ENCODE results near the gene YWHAH. TPM values are rescaled to one million over a fixed set of nuclear protein-coding genes. Genes with fewer than 3 reads are reported as not detected.
A peak's percentile ranks its signal among the peaks of the same experiment; 100 is the strongest.

The YWHAH gene
- total RNA-seq, 2 donors from 2014 or later, result 207 to 269 TPM

DNA sequence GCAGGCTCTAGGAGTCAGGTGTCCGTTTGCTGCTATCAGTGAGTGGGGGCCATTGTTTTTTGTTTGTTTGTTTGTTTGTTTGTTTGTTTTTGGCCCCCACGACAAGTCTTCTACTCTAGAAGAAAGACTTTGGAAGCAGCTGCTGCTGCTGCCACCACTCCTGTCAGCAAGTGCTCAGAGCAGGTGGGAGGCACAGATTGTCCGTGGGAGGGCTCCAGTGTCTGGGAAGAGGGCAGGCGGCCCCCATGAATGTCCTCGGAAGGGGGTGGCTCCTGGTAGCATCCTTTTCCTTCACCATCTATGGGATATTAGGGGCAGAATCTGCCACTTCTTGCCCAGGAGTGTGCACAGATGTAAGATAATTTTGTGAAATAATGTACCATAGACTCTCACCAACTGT lies 37.8 kb upstream of the YWHAH start:
- intact Hi-C loops (cut with DNase I), result no loop called here
- H3K36me3 ChIP-seq, result no peaks in the 10 kb centered on the region
- no peak overlapping the region for H3K9ac ChIP-seq (ENCODE audit: low read depth in 2 of 2, low read length in 2 of 2)
- TF ChIP-seq CTCF (IDR thresholded peaks at IDR 0.05), result no peak
- H3K4me1 ChIP-seq, result no peaks in the 10 kb centered on the region
- no peaks in the 10 kb centered on the region for H3K9me3 ChIP-seq
- no peak overlapping the region for H3K27ac ChIP-seq
- DNase-seq, result no peak
- H3K4me3 ChIP-seq, result no peak overlapping the region
- no peaks in the 10 kb centered on the region for H3K27me3 ChIP-seq

GRCh38 chr22:31909977-31910376 lies 34.4 kb upstream of the YWHAH start:
- TF ChIP-seq CTCF (IDR thresholded peaks at IDR 0.05), result no peak
- Histone ChIP-seq H3K4me1 (no peaks in the 10 kb centered on the region), H3K36me3 (no peaks in the 10 kb centered on the region), H3K4me3 (no peak overlapping the region), H3K27me3 (no peaks in the 10 kb centered on the region), H3K9me3 (no peaks in the 10 kb centered on the region), H3K9ac (ENCODE audit: low read depth in 2 of 2, low read length in 2 of 2) (no peak overlapping the region), H3K27ac (no peak overlapping the region)
- DNase-seq, result no peak
- intact Hi-C loops (cut with DNase I), result no loop called here

- peak; percentile 59 for DNase-seq
- Histone ChIP-seq H3K9ac (ENCODE audit: low read depth in 2 of 2, low read length in 2 of 2) (no peak overlapping the region), H3K27me3 (no peaks in the 10 kb centered on the region), H3K36me3 (no peaks in the 10 kb centered on the region), H3K27ac (peak overlapping the region; percentile 34), H3K4me3 (no peak overlapping the region), H3K4me1 (no peaks in the 10 kb centered on the region), H3K9me3 (no peaks in the 10 kb centered on the region)
- no peak for TF ChIP-seq CTCF (IDR thresholded peaks at IDR 0.05)
- intact Hi-C loops (cut with DNase I), result no loop called here
Observed at GRCh38 chr22:31911565-31912406, 32.5 kb upstream of the YWHAH start.

DNA sequence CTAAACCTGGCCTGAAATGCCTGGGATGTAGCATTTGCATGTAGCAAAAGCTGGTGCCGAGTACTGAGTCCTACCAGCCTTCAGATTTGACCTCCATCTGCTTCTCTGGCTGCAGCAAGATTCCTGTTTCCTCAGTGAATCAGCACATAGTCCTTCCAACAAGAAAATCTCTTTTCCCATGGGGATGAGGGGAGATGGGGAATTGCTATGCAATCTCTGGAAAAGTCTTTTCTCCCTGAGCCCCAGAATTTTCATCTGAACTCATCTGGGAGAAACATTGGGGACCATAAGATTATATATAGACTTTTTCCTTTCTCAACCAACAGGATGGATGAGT lies 32.0 kb upstream of the YWHAH start:
- Histone ChIP-seq H3K9me3 (no peaks in the 10 kb centered on the region), H3K36me3 (no peaks in the 10 kb centered on the region), H3K4me1 (no peaks in the 10 kb centered on the region), H3K27me3 (no peaks in the 10 kb centered on the region), H3K27ac (peak overlapping the region; percentile 34), H3K4me3 (no peak overlapping the region), H3K9ac (ENCODE audit: low read depth in 2 of 2, low read length in 2 of 2) (no peak overlapping the region)
- DNase-seq, result no peak
- no peak for TF ChIP-seq CTCF (IDR thresholded peaks at IDR 0.05)
- intact Hi-C loops (cut with DNase I), result no loop called here

DNA sequence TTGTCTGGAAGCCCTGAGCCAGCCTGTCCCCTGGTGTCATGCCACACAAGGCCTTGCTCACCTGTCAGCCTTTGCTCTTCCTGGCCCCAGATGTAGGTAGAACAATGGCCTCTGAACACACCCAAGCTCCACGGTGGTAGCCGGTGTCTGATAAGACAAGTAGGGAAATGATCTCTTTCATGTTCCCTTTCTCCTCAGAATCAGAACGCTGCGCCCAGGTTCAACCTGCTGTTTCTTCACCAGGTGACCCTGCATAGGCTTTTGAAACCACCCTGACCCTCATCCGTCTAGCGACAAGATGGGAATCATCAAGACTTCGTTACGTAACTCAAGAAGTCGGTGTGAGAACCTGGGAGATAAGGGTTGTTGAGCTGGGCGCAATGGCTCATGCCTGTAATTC lies 28.7 kb upstream of the YWHAH start:
- Histone ChIP-seq H3K27me3 (no peaks in the 10 kb centered on the region), H3K4me3 (no peak overlapping the region), H3K9ac (ENCODE audit: low read depth in 2 of 2, low read length in 2 of 2) (no peak overlapping the region), H3K9me3 (no peaks in the 10 kb centered on the region), H3K27ac (no peak overlapping the region), H3K36me3 (no peaks in the 10 kb centered on the region), H3K4me1 (no peaks in the 10 kb centered on the region)
- peak; percentile 22 for DNase-seq
- intact Hi-C loops (cut with DNase I), result no loop called here
- no peak for TF ChIP-seq CTCF (IDR thresholded peaks at IDR 0.05)

Data from colonic mucosa (tissue), 4 donors.